HG02642 (cell line): ENCODE results near the gene PPP4C.
"Not testable (repeated sequence)": the region's sequence is repeated elsewhere in the genome, so short reads cannot be mapped to it uniquely, and the experiment has no call there.

Source experiments
- ATAC-seq: cut with Tn5 transposase; IDR thresholded peaks from one replicate; pipeline ENCODE4 v1.9.1; 2021; ENCODE audit warnings: mild to moderate bottlenecking; ENCODE audit not compliant: unreplicated experiment, poor library complexity

The PPP4C gene

DNA sequence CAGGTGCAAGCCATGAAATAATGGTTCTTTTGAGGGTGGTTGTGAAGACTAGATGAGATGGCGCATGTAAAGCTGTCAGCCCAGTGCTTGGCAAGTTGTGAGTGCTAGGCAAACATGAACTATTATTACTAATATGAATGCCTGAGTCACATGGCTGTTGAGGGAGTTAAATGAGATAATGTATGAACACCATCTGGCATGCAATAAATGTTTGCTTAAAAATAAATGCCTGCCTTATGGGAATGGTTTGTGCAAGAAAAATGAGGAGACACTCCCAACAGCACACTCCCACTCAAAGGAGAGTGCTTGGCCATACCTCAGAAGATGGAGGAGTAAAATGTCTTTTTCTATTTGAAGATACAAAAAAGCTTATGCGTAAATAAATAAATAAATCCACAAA lies 43.6 kb downstream of the PPP4C start:
- no peak for ATAC-seq

DNA sequence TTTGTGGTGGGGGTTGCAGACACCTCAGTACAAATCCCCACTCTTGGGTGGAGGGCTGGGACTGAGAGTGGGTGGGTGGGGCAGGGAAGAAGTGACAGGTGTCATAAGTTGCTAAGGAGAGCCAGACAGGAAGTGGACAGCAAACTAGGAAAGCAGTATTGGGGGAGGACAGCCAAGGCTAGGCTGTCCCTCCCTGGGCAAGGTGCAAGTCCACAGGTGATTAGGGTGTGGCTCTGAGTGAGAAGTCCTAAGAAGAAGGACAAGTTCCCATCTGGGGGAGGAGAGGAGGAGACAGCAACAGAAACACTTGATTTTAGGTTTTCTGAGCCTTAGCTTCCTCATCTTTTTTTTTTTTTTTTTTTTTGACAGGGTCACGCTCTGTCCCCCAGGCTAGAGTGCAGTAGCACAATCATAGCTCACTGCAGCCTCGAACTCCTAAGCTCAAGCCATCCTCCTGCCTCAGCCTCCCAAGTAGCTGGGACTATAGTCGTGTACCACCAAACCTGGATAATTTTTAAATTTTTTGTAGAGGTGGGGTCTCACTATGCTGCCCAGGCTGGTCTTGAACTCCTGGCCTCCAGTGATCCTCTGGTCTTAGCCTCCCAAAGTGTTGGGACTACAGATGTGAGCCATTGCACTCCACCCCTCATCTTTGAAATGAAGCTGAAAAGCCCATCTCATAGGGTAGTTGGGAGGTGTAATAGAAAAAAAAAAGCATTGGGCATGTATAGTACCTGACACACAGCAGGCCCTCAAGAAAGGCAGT lies 44.7 kb downstream of the PPP4C start:
- ATAC-seq, result no peak

DNA sequence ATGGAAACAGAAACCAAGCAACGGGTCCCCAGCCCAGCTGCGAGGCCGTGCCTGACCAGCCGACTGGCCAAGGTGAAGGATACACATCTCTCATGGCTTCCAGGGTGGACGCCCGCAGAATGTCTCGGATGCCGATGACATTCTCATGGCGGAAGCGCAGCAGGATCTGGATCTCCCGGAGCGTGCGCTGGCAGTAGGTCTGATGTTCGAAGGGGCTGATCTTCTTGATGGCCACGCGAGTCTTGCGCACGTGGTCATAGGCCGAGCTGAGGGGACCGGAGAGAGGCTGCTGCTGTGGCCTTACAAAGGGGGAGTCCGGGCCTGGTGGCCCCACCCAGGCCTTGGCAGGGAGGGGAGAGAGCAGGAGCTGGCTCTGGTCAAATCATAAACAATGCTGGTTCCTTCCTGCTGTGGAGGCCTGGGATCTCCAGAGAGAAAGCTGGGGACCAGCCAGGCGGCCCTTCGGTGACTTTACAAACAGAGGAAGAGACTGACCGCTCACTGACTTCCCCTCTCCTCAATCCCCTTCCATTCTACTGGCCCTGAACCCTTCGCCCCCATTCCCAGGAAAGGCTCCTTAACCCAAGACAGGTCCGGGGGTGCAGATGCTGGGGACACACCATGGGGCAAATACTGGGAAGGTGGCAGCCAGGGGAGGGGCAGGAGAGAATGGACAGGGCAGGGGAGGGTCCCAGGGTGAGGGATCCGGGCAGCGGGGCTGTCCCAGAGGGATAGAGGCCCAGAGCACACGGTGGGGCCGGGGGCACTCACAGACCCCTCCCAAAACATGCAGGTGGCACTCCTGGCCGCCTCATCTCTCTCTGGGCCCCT lies 46.2 kb downstream of the PPP4C start:
- ATAC-seq, result no peak

DNA sequence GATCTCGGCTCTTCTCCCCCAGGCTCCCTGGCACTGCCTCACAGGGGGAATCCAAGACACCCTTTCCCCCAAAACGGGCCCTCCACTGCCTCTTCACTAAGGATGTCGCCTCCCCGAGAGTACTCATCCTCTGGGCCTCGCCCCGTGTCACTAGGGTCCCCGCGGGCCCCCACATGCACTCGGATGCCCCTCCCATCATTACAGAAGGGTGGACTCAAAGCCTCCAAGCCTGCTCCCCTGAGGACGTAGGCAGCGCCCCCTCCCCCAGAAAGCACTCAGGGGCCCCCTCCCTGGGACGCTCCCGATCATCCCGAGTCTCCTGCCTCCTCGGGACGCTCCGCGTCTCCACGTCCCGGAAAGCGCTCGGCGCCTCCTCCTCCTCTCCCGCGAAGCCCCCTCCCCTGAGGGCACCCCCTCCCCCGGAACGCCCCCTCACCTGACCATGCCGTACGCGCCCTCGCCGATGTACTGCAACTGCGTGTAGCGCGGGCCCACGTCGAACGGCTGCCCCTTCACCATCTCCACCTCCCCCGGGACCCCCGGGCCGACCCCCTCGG lies 46.9 kb downstream of the PPP4C start:
- peak; percentile 10 for ATAC-seq

DNA sequence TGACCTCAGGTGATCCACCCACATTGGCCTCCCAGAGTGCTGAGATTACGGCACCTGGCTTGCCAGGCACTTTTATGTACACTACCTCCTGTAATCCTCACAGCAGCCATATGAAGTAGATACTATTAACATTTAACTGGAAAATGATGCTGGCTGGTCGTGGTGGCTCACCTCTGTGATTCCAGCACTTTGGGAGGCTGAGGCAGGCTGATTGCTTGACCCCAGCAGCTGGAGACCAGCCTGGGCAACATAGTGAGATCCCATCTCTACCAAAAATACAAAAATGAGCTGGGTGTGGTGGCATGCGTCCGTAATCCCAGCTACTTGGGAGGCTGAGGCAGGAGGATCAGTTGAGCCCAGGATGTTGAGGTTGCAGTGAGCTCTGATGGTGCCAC lies 49.2 kb downstream of the PPP4C start:
- ATAC-seq, result no peak

DNA sequence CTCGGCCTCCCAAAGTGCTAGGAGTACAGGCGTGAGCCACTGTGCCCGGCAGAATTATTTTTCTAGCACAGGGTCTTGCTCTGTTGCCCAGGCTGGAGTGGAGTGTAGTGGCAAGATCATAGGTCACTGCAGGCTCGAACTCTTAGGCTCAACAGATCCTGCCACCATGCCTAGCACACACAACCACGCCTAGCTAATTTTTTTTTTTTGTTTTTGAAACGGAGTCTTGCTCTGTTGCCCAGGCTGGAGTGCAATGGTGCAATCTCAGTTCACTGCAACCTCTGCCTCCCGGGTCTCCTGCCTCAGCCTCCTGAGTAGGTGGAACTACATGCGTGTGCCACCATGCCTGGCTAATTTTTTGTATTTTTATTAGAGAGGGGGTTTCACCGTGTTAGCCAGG lies 49.9 kb downstream of the PPP4C start:
- ATAC-seq, result not testable (repeated sequence)

DNA sequence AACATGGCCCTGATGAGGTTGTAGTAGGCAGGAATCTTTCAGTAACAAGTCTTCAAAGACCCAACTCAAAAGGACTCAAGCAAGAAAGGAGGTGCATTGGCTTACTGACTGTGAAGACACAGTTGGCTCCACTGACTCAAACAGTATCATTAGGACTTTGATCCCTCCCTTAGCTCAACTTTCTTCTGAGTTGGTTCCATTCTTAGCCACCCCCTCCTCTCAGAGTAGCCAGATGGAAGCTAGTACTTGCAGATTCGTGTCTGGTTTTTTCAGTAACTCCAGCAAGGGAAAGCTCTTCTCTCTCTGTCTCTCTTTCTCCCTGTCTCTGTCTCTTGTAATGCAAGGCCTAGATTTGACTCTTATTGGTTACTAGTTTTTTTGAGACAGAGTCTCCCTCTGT lies 52.2 kb downstream of the PPP4C start:
- no peak for ATAC-seq

DNA sequence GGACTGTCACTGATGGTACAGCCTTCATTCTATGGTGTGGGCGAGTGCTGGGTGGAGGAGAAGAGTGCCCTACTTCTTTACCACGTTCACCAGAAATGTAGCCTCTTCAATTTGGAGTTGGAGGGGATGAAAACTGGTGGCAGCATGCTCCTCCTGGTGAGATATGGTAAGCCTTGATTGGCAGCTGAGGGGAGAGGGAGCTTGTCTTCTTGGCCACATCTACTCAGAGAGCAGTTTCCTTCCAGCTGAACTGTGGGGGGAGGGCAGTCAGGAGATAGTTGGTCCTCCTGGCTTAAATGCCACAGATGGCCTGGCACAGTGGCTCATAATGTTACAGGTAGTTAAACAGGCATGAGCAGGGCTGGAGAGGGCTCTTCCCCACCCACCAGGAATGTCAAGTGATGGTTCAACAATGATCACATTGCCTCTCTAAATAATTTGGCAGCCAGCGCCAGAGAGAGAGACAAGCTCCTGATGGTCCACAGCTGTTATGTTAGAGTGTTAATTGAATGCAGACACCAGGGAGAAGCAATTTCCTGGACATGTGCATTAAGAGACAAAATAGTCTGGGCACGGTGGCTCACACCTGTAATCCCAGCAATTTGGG lies 56.2 kb downstream of the PPP4C start:
- ATAC-seq, result no peak

DNA sequence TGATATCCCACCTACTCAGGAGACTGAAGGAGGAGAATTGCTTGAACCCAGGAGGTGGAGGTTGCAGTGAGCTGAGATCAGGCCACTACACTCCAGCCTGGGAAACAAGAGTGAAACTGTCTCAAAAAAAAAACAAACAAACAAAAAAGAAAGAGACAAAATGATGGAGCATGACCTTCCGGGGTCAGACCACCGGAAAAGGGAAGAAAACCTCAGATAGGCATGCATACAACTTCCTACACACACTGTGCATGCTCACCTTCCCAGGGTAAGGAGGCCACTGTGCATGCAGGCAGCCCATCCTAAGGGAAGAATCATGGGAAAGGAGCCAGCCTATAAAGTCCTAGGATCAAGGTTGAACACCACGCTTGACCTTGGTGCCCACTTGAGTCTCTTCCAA lies 56.8 kb downstream of the PPP4C start:
- no peak for ATAC-seq
